GM21717 (cell line): ENCODE data around the gene ATP6V0A1.
"Not testable (repeated sequence)": the region's sequence is repeated elsewhere in the genome, so short reads cannot be mapped to it uniquely, and the experiment has no call there.

Experiments used
- ATAC-seq: cut with Tn5 transposase; IDR thresholded peaks from one replicate; pipeline ENCODE4 v1.9.1; 2021; ENCODE audit warnings: mild to moderate bottlenecking, moderate library complexity; ENCODE audit not compliant: unreplicated experiment

ATP6V0A1 gene

DNA sequence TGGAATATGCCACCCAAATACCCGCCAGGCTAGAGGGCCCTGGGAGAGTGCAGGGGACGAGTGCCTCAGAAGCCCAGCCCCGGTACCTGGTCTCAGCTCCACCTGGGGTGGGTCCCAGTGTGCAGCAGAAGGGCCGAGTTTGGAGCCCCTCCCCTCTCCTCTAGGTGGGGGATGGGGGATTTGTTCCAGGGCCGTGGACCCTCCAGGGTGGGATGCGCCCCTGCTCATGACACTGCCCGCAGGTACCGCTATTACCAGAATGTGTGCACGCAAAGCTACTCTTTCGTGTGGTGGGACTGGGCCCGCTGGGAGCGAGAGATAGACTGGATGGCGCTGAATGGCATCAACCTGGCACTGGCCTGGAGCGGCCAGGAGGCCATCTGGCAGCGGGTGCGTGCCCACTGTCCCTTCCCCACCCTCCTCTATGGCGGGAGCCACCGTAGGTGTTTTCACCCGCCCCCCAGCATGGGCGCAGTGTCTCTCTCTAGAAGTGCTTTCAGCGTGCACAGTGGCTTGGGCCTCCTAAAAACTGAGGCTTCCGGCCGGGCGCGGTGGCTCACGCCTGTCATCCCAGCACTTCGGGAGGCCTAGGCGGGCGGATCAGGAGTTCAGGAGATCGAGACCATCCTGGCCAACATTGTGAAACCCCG, 78.6 kb downstream of the ATP6V0A1 start:
- no peak for ATAC-seq

- ATAC-seq = no peak
These were observed 79.3 kb downstream of the ATP6V0A1 start for GRCh38 chr17:42537826-42538451.

DNA sequence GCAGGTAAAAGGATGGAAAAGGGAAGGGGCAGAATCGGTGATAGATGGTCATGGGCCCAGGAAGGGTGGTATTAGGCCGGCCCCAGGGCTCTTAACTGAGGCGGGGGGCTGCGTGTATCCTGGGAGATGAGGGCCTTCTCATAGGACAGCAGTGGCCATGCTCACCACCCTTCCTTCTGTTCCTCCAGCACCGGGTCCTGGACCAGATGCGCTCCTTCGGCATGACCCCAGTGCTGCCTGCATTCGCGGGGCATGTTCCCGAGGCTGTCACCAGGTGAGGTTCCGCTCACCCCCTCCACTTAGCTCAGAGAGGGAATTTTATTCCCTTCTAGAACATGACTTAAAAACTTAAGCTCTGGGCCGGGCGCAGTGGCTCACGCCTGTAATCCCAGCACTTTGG, 79.8 kb downstream of the ATP6V0A1 start:
- no peak for ATAC-seq

DNA sequence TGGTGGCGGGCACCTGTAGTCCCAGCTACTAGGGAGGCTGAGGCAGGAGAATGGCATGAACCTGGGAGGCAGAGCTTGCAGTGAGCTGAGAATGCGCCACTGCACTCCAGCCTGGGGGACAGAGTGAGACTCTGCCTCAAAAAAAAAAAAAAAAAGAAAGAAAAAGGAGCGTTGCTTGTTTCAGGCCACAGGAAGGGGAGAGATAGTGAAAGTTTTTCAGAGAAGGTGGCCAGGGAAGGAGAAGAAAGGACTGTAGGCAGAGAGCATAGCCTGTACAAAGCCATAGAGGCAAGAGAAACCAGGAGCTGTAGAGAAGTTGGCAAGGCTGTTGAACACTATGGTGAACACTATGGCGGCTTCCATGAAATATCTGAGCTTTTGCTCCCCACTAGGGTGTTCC, 81.9 kb downstream of the ATP6V0A1 start:
- not testable (repeated sequence) for ATAC-seq

DNA sequence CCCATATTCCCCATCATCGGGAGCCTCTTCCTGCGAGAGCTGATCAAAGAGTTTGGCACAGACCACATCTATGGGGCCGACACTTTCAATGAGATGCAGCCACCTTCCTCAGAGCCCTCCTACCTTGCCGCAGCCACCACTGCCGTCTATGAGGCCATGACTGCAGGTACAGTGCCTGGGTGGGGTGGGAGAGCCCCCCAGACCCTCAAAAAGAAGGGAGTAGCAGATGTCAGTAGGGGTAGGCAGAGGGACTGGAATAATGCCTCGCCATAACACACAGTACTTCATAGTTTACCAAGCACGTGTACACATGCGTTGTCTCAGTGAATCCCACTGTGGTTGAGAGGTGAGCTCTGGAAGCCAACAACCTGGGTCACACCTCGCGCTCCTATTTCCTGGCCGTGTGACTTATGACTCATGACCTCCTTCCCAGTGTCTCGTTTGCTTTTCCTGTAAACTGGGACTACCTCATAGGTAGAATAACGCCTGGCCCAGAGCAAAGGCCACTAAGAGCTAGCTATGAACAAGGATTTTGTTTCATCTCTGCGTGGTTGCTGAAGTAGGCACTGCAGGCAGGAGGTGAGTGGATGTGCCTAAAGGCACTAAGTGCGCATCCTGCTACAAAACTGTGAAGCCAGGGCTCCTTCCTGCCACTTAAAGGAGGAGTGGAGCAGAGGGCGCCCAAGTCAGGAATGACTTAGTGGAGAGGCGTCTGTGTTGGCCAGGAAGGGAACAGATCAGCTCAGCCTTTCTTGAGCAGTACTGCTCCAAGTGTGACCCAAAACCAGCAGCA, 82.6 kb downstream of the ATP6V0A1 start:
- ATAC-seq = no peak

DNA sequence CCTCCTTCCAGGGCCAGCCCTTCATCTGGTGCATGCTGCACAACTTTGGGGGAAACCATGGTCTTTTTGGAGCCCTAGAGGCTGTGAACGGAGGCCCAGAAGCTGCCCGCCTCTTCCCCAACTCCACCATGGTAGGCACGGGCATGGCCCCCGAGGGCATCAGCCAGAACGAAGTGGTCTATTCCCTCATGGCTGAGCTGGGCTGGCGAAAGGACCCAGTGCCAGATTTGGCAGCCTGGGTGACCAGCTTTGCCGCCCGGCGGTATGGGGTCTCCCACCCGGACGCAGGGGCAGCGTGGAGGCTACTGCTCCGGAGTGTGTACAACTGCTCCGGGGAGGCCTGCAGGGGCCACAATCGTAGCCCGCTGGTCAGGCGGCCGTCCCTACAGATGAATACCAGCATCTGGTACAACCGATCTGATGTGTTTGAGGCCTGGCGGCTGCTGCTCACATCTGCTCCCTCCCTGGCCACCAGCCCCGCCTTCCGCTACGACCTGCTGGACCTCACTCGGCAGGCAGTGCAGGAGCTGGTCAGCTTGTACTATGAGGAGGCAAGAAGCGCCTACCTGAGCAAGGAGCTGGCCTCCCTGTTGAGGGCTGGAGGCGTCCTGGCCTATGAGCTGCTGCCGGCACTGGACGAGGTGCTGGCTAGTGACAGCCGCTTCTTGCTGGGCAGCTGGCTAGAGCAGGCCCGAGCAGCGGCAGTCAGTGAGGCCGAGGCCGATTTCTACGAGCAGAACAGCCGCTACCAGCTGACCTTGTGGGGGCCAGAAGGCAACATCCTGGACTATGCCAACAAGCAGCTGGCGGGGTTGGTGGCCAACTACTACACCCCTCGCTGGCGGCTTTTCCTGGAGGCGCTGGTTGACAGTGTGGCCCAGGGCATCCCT, 84.8 kb downstream of the ATP6V0A1 start:
- no peak for ATAC-seq

GRCh38 chr17:42544874-42545283, 86.2 kb downstream of the ATP6V0A1 start:
- ATAC-seq = no peak

GRCh38 chr17:42545755-42546505, 87.3 kb downstream of the ATP6V0A1 start:
- ATAC-seq = not testable (repeated sequence)

DNA sequence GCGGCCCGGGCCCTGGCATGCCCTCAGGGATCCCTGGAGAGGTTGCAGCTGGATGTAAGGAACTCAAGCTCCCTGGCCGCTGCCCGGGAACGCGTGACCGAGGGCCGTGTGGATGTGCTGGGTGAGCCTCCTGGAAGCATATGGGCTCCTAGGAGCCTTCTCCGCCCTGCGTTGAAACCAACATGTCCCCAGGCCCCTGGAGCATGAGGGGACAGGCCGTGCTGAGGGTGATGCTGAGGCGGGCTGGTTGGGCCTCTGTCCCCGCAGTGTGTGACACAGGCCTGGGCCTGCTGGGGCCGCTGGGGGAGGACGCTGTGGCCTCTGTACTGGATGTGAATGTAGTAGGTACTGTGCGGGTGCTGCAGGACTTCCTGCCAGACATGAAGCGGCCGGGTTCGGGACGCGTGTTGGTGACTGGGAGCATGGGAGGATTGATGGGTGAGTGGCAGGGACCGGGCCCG, 88.4 kb downstream of the ATP6V0A1 start:
- no peak for ATAC-seq

GRCh38 chr17:42547698-42548069, 89.0 kb downstream of the ATP6V0A1 start:
- ATAC-seq = no peak

DNA sequence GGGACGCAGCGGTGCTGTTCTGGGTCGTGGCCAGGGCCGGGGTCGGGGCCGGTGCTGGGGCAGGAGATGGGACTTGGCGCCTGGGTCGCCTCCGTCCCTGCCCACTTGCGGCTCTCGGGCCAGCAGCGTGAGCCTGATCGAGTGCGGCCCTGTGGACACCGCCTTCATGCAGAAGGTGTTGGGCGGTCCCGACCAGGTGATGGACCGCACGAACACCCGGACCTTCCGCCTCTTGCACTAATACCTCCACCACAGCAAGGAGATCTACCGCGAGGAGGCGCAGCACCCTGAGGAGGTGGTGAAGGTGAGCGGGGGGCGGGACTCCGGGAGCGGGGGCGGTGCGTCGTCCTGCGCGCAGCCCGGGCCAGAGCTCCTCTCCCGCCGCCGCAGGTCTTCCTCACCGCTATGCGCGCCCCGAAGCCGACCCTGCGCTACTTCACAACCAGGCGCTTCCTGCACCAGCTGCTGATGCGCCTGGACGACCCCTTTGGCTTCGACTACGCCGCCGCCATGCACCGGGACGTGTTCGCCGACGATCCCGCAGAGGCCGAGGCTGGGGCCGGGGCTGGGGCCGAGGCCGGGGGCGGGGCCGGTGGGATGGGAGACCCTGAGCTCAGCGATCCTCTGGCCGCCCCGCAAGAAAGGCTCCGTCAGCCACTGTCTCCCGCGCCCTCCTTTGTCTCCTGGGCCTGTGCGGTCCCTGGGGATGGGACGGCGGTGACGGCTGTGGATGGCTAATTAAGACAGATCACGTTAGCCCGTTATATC, 89.6 kb downstream of the ATP6V0A1 start:
- no peak for ATAC-seq

DNA sequence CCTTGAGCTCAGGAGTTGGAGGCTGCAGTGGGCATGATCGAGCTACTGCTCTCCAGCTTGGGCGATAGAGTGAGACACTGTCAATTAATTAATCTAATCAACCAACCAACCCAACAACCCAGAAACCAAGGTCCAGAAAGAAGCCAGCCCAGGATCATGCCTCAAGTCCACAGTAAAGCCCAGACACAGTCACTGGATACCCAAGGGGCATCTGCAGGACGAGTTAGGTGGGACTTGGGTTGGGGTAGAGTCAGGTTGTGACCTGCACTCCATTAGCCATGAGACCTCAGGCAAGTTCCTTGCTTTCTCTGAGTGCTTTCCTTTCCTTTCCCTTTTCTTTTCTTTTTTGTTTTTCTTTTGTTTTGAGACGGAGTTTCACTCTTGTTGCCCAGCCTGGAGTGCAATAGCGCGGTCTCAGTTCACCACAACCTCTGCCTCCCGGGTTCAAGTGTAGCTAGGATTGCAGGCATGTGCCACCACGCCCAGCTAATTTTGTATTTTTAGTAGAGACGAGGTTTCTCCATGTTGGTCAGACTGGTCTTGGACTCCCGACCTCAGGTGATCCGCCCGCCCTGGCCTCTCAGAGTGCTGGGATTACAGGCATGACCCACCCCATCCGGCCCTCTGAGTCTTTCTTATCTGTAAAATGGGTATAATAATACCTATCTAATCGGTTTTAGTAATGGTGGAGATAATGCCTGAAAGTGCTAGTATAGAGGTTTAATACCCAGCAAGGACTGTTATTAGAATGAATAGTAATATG, 90.5 kb downstream of the ATP6V0A1 start:
- no peak for ATAC-seq

DNA sequence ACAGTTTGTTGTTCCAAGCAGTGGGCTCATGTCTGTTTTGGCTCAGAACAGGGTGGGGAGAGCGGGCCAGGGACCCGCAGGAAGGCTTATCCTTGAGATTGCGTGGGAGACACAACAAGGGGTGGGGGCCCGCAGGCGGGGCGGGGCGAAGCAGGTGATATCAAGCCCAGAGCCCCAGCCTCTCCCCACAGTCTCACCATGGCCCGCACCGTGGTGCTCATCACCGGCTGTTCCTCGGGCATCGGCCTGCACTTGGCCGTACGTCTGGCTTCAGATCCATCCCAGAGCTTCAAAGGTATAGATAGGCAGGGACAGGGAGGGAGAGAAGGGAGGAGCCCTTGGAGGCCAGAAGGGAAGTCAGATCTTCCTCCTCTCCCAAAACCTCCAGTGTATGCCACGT, 94.1 kb downstream of the ATP6V0A1 start, which contains the start of gene HSD17B1:
Gene HSD17B1 (plus strand): TSS at position 188 of the 400 bp plus-strand sequence. CDS start 11 bp downstream, at position 199.
- not testable (repeated sequence) for ATAC-seq

DNA sequence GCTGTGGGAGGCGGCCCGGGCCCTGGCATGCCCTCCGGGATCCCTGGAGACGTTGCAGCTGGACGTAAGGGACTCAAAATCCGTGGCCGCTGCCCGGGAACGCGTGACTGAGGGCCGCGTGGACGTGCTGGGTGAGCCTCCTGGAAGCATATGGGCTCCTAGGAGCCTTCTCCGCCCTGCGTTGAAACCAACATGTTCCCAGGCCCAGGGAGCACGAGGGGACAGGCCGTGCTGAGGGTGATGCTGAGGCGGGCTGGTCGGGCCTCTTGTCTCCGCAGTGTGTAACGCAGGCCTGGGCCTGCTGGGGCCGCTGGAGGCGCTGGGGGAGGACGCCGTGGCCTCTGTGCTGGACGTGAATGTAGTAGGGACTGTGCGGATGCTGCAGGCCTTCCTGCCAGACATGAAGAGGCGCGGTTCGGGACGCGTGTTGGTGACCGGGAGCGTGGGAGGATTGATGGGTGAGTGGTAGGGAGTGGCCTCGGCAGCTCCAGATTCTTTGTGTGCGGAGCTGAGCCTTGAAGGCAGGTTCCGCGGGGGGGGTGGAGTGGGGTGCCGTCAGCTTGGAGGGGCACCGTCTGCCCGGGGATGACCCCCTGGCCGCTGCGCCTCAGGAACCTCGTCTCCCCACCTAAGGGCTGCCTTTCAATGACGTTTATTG, 94.6 kb downstream of the ATP6V0A1 start:
- ATAC-seq = no peak

- no peak for ATAC-seq
These were observed 95.2 kb downstream of the ATP6V0A1 start for GRCh38 chr17:42553866-42554249.

DNA sequence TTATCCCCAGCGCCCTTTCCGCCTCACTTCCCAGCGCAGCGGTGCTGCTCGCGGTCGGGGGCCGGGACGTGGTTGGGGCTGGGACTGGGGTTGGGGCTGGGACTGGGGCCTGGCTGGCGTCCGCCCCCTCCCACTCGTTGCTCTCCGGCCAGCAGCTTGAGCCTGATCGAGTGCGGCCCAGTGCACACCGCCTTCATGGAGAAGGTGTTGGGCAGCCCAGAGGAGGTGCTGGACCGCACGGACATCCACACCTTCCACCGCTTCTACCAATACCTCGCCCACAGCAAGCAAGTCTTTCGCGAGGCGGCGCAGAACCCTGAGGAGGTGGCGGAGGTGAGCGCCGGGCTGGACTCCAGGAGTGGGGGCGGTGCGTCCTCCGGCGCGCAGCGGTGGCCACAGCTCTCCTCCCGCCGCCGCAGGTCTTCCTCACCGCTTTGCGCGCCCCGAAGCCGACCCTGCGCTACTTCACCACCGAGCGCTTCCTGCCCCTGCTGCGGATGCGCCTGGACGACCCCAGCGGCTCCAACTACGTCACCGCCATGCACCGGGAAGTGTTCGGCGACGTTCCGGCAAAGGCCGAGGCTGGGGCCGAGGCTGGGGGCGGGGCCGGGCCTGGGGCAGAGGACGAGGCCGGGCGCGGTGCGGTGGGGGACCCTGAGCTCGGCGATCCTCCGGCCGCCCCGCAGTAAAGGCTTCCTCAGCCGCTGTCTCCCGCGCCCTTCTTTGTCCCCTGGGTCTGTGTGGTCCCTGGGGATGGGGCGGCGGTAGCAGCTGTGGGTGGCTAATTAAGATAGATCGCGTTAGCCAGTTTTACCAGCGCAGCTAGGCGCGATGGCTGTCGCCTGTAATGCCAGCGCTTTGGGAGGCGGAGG, 95.8 kb downstream of the ATP6V0A1 start:
- ATAC-seq = peak; percentile 50

GRCh38 chr17:42555122-42555622, 96.5 kb downstream of the ATP6V0A1 start:
- ATAC-seq = no peak
